NOMO-1 treated with dmso at 0.1 percent for 144 hours (cell line): ENCODE results near the gene CSNK1G3.
"Not testable (repeated sequence)": the region's sequence is repeated elsewhere in the genome, so short reads cannot be mapped to it uniquely, and the experiment has no call there.

Experiments
- DNase-seq: peaks from one replicate; lab custom pipeline; 2025; ENCODE audit not compliant: unreplicated experiment; lab: John Stamatoyannopoulos, UW

CSNK1G3 gene

DNA sequence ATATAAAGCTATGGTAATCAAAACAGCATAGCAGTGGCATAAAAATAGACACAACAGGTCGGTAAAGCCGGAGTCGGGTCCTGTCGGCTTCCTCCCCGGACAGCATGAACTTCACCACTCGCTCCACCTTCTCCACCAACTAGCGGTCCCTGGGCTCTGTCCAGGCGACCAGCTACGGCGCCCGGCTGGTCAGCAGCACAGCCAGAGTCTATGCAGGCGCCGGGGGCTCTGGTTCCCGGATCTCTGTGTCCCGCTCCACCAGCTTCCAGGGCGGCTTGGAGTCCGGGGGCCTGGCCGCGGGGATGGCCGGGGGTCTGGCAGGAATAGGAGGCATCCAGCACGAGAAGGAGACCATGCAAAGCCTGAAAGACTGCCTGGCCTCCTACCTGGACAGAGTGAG lies 124.0 kb downstream of the CSNK1G3 start:
- no peak for DNase-seq

DNA sequence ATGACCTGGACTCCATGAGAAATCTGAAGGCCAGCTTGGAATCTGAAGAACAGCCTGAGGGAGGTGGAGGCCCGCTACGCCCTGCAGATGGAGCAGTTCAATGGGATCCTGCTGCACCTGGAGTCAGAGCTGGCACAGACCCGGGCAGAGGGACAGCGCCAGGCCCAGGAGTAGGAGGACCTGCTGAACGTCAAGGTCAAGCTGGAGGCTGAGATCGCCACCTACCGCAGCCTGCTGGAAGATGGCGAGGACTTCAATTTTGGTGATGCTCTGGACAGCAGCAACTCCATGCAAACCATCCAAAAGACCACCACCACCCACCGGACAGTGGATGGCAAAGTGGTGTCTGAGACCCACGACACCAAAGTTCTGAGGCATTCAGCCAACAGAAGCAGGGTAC lies 125.1 kb downstream of the CSNK1G3 start:
- DNase-seq, result not testable (repeated sequence)

DNA sequence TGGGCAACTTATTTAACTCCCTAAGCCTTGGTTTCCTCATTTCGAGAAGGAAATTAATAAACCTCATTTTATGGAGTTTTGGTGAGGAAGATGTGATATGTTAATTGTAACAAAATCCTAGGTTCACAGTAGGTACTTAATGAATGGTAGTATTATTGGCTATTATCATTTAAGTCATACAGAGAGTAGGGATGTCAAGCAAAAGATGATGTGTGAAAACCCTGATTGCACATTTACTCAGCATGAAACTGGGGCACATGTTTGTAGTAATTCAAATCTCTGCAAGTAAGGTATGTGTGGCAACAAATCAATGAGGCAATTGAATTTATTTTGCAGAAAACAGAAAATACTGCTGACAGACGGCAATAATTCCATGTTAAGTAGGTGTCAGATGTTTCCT lies 127.3 kb downstream of the CSNK1G3 start:
- no peak for DNase-seq

DNA sequence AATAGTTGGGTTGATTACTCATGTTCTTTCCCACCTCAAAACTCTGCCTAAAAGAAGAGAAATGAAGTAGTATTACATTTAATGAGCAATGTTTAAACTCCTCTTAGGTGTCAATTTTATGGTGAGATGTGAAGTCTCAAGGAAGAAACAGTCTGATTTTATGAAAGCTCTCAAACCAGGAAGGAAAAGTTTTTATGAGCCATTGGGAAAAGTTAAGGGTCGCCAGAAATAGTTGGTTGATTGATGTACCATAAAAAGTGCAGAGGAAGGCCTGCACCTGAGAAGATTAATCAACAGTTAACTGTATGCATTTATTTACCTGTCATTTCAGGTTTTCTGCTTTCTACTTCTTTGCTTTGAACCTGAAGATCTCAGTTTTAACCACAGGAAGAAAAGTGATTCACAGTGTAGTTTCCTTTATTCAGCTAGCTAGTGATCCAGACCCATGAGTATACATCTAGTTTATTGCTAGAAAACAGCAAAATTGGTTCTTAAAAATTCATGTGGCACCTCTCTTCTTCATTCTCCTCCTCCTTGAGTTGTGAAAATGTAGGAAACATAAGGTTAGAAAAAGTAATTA lies 133.1 kb downstream of the CSNK1G3 start:
- DNase-seq, result no peak

- no peak for DNase-seq
Measured at GRCh38 chr5:123647066-123647465, 135.1 kb downstream of the CSNK1G3 start.

GRCh38 chr5:123651234-123651633 lies 139.3 kb downstream of the CSNK1G3 start:
- no peak for DNase-seq

GRCh38 chr5:123659011-123659410 lies 147.0 kb downstream of the CSNK1G3 start:
- DNase-seq, result no peak

DNA sequence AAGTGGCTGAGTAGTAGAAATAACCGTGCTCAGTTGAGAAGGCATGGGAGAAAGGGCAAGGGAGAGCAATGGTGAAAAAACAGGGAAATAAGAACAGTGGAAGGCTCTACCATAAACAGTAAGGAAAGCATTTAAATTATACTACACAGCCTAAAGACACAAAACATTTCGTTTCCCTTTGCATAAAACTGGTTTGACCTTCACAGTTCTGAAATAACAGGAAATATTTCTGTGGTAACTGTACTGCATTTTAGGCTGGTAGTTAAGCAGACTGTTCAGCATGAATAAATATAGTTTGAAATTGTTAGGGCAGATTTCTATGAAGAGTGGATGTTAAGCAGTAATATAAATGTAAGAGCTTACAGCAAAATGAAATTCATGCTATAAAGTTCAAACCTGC lies 147.5 kb downstream of the CSNK1G3 start:
- DNase-seq, result no peak

- DNase-seq, result no peak
Measured at GRCh38 chr5:123664961-123665360, 153.0 kb downstream of the CSNK1G3 start.

DNA sequence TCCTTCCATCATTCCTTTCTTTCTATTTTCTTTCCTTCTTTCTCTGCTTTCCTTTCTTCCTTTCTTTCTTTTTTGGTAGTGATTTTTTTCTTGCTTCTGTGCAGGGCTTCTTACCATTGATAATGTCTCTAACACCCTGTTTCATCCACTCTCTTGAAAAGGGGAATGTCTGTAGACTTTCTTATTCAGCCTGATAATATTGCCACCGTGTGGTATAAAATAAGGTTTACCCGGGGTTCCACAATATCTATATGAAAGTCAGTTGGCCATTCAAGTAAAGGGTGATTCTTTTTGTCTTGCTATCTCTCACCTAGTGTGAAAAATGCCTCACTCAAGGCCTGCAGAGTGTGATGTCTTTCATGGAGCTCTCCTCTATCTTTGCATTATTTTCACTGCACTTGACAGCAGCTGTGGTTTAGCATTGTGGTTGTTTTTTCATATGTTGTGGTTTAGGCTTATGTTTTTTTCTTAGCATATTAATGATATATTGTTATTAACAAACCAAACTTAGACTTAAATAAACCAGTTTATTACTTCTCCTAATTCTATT lies 153.9 kb downstream of the CSNK1G3 start:
- DNase-seq, result no peak
